ENCODE measurements around the gene PIRT.

The PIRT gene

GRCh38 chr17:10824874-10825273, 13.0 kb downstream of the PIRT start (continued):
- no peak for TF ChIP-seq SP3 (tag by site-specific recombination; IDR thresholded peaks at IDR 0.05)
- TF ChIP-seq INSM2 (tag by site-specific recombination; IDR thresholded peaks at IDR 0.05), result no peak

- H3K4me1 ChIP-seq (ENCODE audit: control insufficient read depth, insufficient read depth, low read length), result no peaks in the 10 kb centered on the region
- no peak overlapping the region for H3K4me3 ChIP-seq (ENCODE audit: low read depth, low read length)
- TF ChIP-seq ZNF404 (tag by site-specific recombination; IDR thresholded peaks at IDR 0.05) (no peak), TSHZ1 (tag by site-specific recombination; IDR thresholded peaks at IDR 0.05; ENCODE audit: borderline replicate concordance) (no peak), ZNF561 (tag by site-specific recombination; IDR thresholded peaks at IDR 0.05; ENCODE audit: borderline replicate concordance) (no peak), PATZ1 (tag by site-specific recombination; IDR thresholded peaks at IDR 0.05) (no peak), ZBTB44 (tag by site-specific recombination; IDR thresholded peaks at IDR 0.05) (no peak), ZNF184 (tag by site-specific recombination; IDR thresholded peaks at IDR 0.05) (no peak), ZNF530 (tag by site-specific recombination; IDR thresholded peaks at IDR 0.05; ENCODE audit: low read depth) (no peak), ZNF221 (tag by site-specific recombination; IDR thresholded peaks at IDR 0.05; ENCODE audit: borderline replicate concordance) (no peak), ZNF768 (tag by site-specific recombination; IDR thresholded peaks at IDR 0.05) (no peak)
- ChIA-PET POLR2A (interaction anchor here (0.7 kb wide), 1 partner anchor 20 kb away, joined by 3 read pairs; no protein-coding TSS in a partner anchor), CTCF (interaction anchor here (2.2 kb wide), 1 partner anchor 49 kb away, joined by 7 read pairs; no protein-coding TSS in a partner anchor)
- H3K9me3 ChIP-seq (ENCODE audit: control insufficient read depth, insufficient read depth, low read depth, low read length), result no peaks in the 10 kb centered on the region
- H3K27ac ChIP-seq (ENCODE audit: extremely low read depth, low read depth, low read length), result no peak overlapping the region
- H3K36me3 ChIP-seq (ENCODE audit: control insufficient read depth in 2 of 2, insufficient read depth in 1 of 2, low read length in 2 of 2), result no peaks in the 10 kb centered on the region
These were observed 16.1 kb downstream of the PIRT start for GRCh38 chr17:10821770-10822169.

- ChIA-PET POLR2A (interaction anchor here (0.7 kb wide), 1 partner anchor 19 kb away, joined by 3 read pairs; no protein-coding TSS in a partner anchor), CTCF (interaction anchor here (0.9 to 2.2 kb wide), 2 partner anchors 49 to 84 kb away, joined by 3 to 7 read pairs; no protein-coding TSS in a partner anchor)
- Histone ChIP-seq H3K9me3 (ENCODE audit: control insufficient read depth, insufficient read depth, low read depth, low read length) (no peaks in the 10 kb centered on the region), H3K27ac (ENCODE audit: extremely low read depth, low read depth, low read length) (no peak overlapping the region), H3K4me3 (ENCODE audit: low read depth, low read length) (no peak overlapping the region), H3K36me3 (ENCODE audit: control insufficient read depth in 2 of 2, insufficient read depth in 1 of 2, low read length in 2 of 2) (no peaks in the 10 kb centered on the region), H3K4me1 (ENCODE audit: control insufficient read depth, insufficient read depth, low read length) (no peaks in the 10 kb centered on the region)
- TF ChIP-seq ZNF560 (tag by site-specific recombination; IDR thresholded peaks at IDR 0.05; ENCODE audit: borderline replicate concordance) (no peak), REST (tag by site-specific recombination; IDR thresholded peaks at IDR 0.05) (no peak), ZNF223 (tag by site-specific recombination; IDR thresholded peaks at IDR 0.05) (no peak), BCL6B (tag by site-specific recombination; IDR thresholded peaks at IDR 0.05) (no peak), ZNF426 (tag by site-specific recombination; IDR thresholded peaks at IDR 0.05) (no peak), ZNF707 (tag by site-specific recombination; IDR thresholded peaks at IDR 0.05) (no peak), KLF8 (tag by site-specific recombination; IDR thresholded peaks at IDR 0.05) (no peak), HOXD13 (CRISPR knock-in tag; IDR thresholded peaks at IDR 0.05; ENCODE audit: borderline replicate concordance) (no peak)
These were observed 16.8 kb downstream of the PIRT start for GRCh38 chr17:10821054-10821453.
